ENCODE measurements around the gene LRFN4. TPM values are rescaled to one million over a fixed set of nuclear protein-coding genes. Genes with fewer than 3 reads are reported as not detected.

The LRFN4 gene
- total and polyA plus RNA-seq, 2 of the 8 experiments (the other 6 are each of a cell fraction or from before 2014, with no cell fraction given), result 49.8 to 64.3 TPM

DNA sequence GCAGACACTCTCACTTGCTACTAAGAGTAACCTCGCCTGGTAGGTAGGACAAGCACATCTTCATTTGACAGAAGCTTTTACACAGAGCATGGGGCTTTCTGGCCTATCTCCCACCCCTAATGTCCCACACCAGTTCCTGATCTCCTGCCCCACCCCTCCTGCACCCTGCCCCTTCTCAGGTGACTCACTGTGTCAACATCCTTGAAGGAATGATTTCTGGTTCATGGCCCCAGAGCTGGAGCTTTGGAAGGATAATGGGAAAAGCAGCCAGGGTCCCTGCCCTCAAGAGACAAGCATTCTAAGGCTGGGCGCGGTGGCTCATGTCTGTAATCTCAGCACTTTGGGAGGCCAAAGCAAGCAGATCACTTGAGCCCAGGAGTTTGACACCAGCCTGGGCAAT is 47.2 kb downstream of the LRFN4 start:
- Histone ChIP-seq H3K4ac (replicated peaks; ENCODE audit: insufficient read length, low read depth, low read length) (no peak overlapping the region), H3K36me3 (ENCODE audit: control insufficient read depth in 2 of 4, insufficient read depth in 4 of 4, low read length in 3 of 4) (no peaks in the 10 kb centered on the region), H2BK20ac (ENCODE audit: low read length) (no peak overlapping the region), H3K56ac (replicated peaks; ENCODE audit: insufficient read length, low read depth, low read length) (no peak overlapping the region), H2BK15ac (ENCODE audit: low read length) (no peak overlapping the region), H4K91ac (replicated peaks; ENCODE audit: insufficient read length, low read length) (no peak overlapping the region), H2BK120ac (replicated peaks; ENCODE audit: low read depth, low read length) (no peak overlapping the region), H4K20me1 (replicated peaks in 1 of 2; ENCODE audit: control insufficient read depth in 1 of 2, insufficient read depth in 2 of 2, low read length in 2 of 2) (no peaks in the 10 kb centered on the region), H3K79me1 (ENCODE audit: low read depth, low read length) (no peaks in the 10 kb centered on the region; the same call in 1 of the 2 replicates), H3K79me2 (ENCODE audit: control insufficient read depth in 1 of 2, insufficient read depth in 2 of 2, low read length in 2 of 2) (no peaks in the 10 kb centered on the region), H3K14ac (ENCODE audit: insufficient read length) (no peak overlapping the region), H2AFZ (ENCODE audit: low read length) (no peak overlapping the region), H3K4me3 (ENCODE audit: extremely low read depth in 1 of 4, insufficient read depth in 2 of 4, low read depth in 3 of 4, low read length in 4 of 4) (no peak overlapping the region), H2BK5ac (ENCODE audit: low read depth, low read length) (no peak overlapping the region), H3K18ac (ENCODE audit: extremely low read depth, low read length) (no peak overlapping the region; the same call in 1 of the 2 replicates), H3K23ac (ENCODE audit: insufficient read length) (no peak overlapping the region), H2AK5ac (ENCODE audit: low read depth, low read length) (no peak overlapping the region), H3K27me3 (replicated peaks in 1 of 4; ENCODE audit: control insufficient read depth in 3 of 4, extremely low read depth in 1 of 4, insufficient read depth in 3 of 4, low read length in 3 of 4) (no peaks in the 10 kb centered on the region), H4K5ac (ENCODE audit: insufficient read length, low read depth, low read length) (no peak overlapping the region), H2BK12ac (ENCODE audit: low read depth, low read length) (no peak overlapping the region), H3K9ac (replicated peaks in 1 of 4; ENCODE audit: extremely low read depth in 1 of 4, low read depth in 3 of 4, low read length in 3 of 4) (no peak overlapping the region), H3K27ac (ENCODE audit: low read depth, low read length) (no peak overlapping the region), H3K4me2 (ENCODE audit: insufficient read depth in 1 of 2, low read depth in 2 of 2, low read length in 2 of 2) (no peak overlapping the region), H3K4me1 (replicated peaks in 1 of 4; ENCODE audit: control insufficient read depth in 3 of 4, insufficient read depth in 4 of 4, low read length in 3 of 4) (peaks cover 2 to 21% (median 13%) of the 10 kb centered on the region in 4 experiments), H3K23me2 (ENCODE audit: low read depth, low read length) (no peaks in the 10 kb centered on the region), H3K9me3 (ENCODE audit: insufficient read depth in 2 of 2, low read depth in 1 of 2, low read length in 1 of 2) (no peaks in the 10 kb centered on the region), H4K8ac (ENCODE audit: extremely low read depth, insufficient read depth, low read length) (no peak overlapping the region)
- ChIA-PET POLR2A (ENCODE audit: partially characterized antibody) (interaction anchor here (0.6 to 1.1 kb wide), 2 partner anchors 92 to 407 kb away, joined by 3 to 4 read pairs; no protein-coding TSS in a partner anchor), CTCF (ENCODE audit: partially characterized antibody) (interaction anchor here (0.5 to 1.2 kb wide), 2 partner anchors 11 to 527 kb away, joined by 3 to 4 read pairs; no protein-coding TSS in a partner anchor)
- no peak for FAIRE-seq
- TF ChIP-seq RFX5 (IDR thresholded peaks at IDR 0.05; ENCODE audit: borderline replicate concordance, low read depth, low read length) (no peak), SP4 (IDR thresholded peaks at IDR 0.05; ENCODE audit: low read length) (no peak)
- 90% methylated on average over 3 of the region's 3 CpGs; no CpG with 5 or more reads in 1 of the 2 experiments for WGBS, 2 experiments (ENCODE audit: extremely low coverage in 1 of 2, insufficient coverage in 1 of 2, insufficient read length in 1 of 2, insufficient replicate concordance in 2 of 2, low coverage in 1 of 2, low lambda C conversion rate in 2 of 2, missing lambda C conversion rate in 1 of 2)
- DNase-seq (ENCODE audit: low read depth in 1 of 2, low spot score in 2 of 2), result no peak

All from H1 (cell line).